ENCODE data around the gene MLNR.
A peak's percentile ranks its signal among the peaks of the same experiment; 100 is the strongest.

Gene MLNR

GRCh38 chr13:49240017-49240416 is 19.9 kb downstream of the MLNR start:
- no peak overlapping the region for H3K4me3 ChIP-seq (replicated peaks; ENCODE audit: low read depth, low read length)
- peak; percentile 56 for TF ChIP-seq CTCF (IDR thresholded peaks at IDR 0.05; ENCODE audit: low read depth, low read length, missing control alignments)
- no peak for DNase-seq (ENCODE audit: extremely low read depth, low read depth)

GRCh38 chr13:49241296-49241695 is 21.2 kb downstream of the MLNR start:
- TF ChIP-seq CTCF (IDR thresholded peaks at IDR 0.05; ENCODE audit: low read depth, low read length, missing control alignments), result no peak
- H3K4me3 ChIP-seq (replicated peaks; ENCODE audit: low read depth, low read length), result no peak overlapping the region
- DNase-seq (ENCODE audit: extremely low read depth, low read depth), result no peak

GRCh38 chr13:49245101-49245500 is 25.0 kb downstream of the MLNR start:
- no peak for DNase-seq (ENCODE audit: extremely low read depth, low read depth)
- no peak overlapping the region for H3K4me3 ChIP-seq (replicated peaks; ENCODE audit: low read depth, low read length)
- no peak for TF ChIP-seq CTCF (IDR thresholded peaks at IDR 0.05; ENCODE audit: low read depth, low read length, missing control alignments)

- peak overlapping the region; percentile 90 for H3K4me3 ChIP-seq (replicated peaks; ENCODE audit: low read depth, low read length)
- TF ChIP-seq CTCF (IDR thresholded peaks at IDR 0.05; ENCODE audit: low read depth, low read length, missing control alignments), result no peak
- DNase-seq (ENCODE audit: extremely low read depth, low read depth), result no peak
These were observed 26.9 kb downstream of the MLNR start for GRCh38 chr13:49246850-49247642.

GRCh38 chr13:49247643-49248621 is 27.8 kb downstream of the MLNR start, which contains the start of gene CDADC1:
Gene CDADC1, plus strand, starts transcription at chr13:49247925. Its CDS starts 113 bp downstream, at chr13:49248038.
- peak; percentile 79 for DNase-seq (ENCODE audit: extremely low read depth, low read depth)

More at GRCh38 chr13:49247643-49248621, 27.8 kb downstream of the MLNR start, which contains the start of gene CDADC1:
- no peak for TF ChIP-seq CTCF (IDR thresholded peaks at IDR 0.05; ENCODE audit: low read depth, low read length, missing control alignments)
- peak within 1 kb of the TSS; percentile 90 for H3K4me3 ChIP-seq (replicated peaks; ENCODE audit: low read depth, low read length)
